GM23338 (cell line): Measurements from ENCODE around the gene PLEKHG4.
A peak's percentile ranks its signal among the peaks of the same experiment; 100 is the strongest.

Experiments used
- CREB1 ChIP-seq: fragments of 250-450 bp; sonication (Bioruptor Pico); IDR thresholded peaks from 2 replicates; pipeline ENCODE4 v1.5.0; 2020; ENCODE audit warnings: low read depth, mild to moderate bottlenecking, moderate library complexity
- CTCF ChIP-seq, 2 experiments: fragments of 200-600 bp in 1 of 2; sonication (generic) in 1 of 2; conservative IDR thresholded peaks; 2 replicates each; pipeline versions ENCODE4 v1.5.1 to v1.6.1; 2016 to 2017; ENCODE audit warnings: antibody characterized with exemption in 2 of 2, low read depth in 2 of 2, mild to moderate bottlenecking in 2 of 2, moderate library complexity in 1 of 2
- EZH2 ChIP-seq: fragments of 200-600 bp; sonication (generic); IDR thresholded peaks from one replicate; pipeline ENCODE4 v1.8.0; 2017; ENCODE audit warnings: antibody characterized with exemption, mild to moderate bottlenecking, low read depth; ENCODE audit not compliant: unreplicated experiment
- REST ChIP-seq: IDR thresholded peaks from one replicate; pipeline ENCODE4 v1.6.1; 2018; ENCODE audit warnings: antibody characterized with exemption; ENCODE audit not compliant: unreplicated experiment

- peak; percentile 42 to 54 for TF ChIP-seq CTCF (conservative IDR thresholded peaks at IDR 0.05; ENCODE audit: low read depth in 2 of 2)
- TF ChIP-seq EZH2, result no peak
- TF ChIP-seq CREB1 (CRISPR knock-in tag), result no peak
- TF ChIP-seq REST, result no peak
These were observed 33.1 kb upstream of the PLEKHG4 start for GRCh38 chr16:67246081-67246755.
